Measurements from ENCODE around the gene LRCH4.
A peak's percentile ranks its signal among the peaks of the same experiment; 100 is the strongest.
"Not testable (repeated sequence)": the region's sequence is repeated elsewhere in the genome, so short reads cannot be mapped to it uniquely, and the experiment has no call there.

The LRCH4 gene

GRCh38 chr7:100553032-100553431, 32.9 kb downstream of the LRCH4 start:
- TF ChIP-seq, protein P1, sequence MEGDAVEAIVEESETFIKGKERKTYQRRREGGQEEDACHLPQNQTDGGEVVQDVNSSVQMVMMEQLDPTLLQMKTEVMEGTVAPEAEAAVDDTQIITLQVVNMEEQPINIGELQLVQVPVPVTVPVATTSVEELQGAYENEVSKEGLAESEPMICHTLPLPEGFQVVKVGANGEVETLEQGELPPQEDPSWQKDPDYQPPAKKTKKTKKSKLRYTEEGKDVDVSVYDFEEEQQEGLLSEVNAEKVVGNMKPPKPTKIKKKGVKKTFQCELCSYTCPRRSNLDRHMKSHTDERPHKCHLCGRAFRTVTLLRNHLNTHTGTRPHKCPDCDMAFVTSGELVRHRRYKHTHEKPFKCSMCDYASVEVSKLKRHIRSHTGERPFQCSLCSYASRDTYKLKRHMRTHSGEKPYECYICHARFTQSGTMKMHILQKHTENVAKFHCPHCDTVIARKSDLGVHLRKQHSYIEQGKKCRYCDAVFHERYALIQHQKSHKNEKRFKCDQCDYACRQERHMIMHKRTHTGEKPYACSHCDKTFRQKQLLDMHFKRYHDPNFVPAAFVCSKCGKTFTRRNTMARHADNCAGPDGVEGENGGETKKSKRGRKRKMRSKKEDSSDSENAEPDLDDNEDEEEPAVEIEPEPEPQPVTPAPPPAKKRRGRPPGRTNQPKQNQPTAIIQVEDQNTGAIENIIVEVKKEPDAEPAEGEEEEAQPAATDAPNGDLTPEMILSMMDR (IDR thresholded peaks at IDR 0.05; ENCODE audit: extremely low read depth, missing control alignments), result no peak
- DNase-seq (ENCODE audit: low spot score), result no peak

GRCh38 chr7:100552532-100552931, 33.4 kb downstream of the LRCH4 start:
- no peak for DNase-seq (ENCODE audit: low spot score)
- TF ChIP-seq, protein P1 (IDR thresholded peaks at IDR 0.05; ENCODE audit: extremely low read depth, missing control alignments), result no peak

GRCh38 chr7:100548446-100548845, 37.5 kb downstream of the LRCH4 start:
- DNase-seq (ENCODE audit: low spot score), result not testable (repeated sequence)

GRCh38 chr7:100547872-100548271, 38.1 kb downstream of the LRCH4 start:
- TF ChIP-seq, protein P1 (IDR thresholded peaks at IDR 0.05; ENCODE audit: extremely low read depth, missing control alignments), result no peak
- DNase-seq (ENCODE audit: low spot score), result no peak

DNA sequence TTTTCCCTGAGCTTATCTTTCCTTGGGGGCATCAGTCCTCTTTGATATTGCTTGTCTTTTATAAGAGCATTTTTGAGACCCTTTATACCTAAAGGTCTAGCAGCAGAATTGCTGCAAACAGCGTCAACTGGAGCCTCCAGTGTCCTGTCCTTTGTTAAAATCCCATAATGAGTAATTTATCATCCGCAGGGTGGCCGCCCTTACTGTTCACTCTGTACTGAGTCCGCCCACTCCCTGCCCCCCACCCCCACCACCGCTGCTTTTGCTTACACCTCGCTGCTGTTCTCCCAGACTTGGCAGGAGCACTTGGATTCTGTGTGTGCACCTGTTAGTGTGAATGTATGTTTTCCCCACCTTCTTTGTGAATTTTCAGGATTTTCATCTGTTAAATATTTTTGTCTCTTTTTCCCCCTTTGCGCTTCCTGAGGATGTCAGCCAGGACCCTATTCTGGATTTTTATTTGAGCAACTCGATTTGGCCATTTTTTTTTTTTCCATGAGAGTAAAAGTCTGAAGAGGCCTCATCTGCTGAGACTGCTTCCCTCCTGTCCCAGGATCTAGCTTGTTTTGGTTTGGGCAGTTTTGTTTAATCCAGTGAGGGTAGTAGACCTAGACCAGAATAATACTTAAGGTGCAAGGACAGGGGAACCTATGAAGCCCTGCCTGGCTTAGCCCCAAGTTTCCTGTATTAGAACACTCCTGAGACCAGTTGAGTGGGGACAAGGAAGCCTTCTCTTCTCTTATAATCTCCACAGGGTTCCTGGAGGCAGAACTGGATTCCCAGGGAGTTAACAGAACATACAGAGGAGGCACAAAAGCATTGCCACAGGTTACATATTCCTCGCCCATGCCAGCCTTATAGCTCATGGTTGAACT, 38.8 kb downstream of the LRCH4 start:
- TF ChIP-seq, protein P1 (IDR thresholded peaks at IDR 0.05; ENCODE audit: extremely low read depth, missing control alignments), result no peak
- no peak for DNase-seq (ENCODE audit: low spot score)

DNA sequence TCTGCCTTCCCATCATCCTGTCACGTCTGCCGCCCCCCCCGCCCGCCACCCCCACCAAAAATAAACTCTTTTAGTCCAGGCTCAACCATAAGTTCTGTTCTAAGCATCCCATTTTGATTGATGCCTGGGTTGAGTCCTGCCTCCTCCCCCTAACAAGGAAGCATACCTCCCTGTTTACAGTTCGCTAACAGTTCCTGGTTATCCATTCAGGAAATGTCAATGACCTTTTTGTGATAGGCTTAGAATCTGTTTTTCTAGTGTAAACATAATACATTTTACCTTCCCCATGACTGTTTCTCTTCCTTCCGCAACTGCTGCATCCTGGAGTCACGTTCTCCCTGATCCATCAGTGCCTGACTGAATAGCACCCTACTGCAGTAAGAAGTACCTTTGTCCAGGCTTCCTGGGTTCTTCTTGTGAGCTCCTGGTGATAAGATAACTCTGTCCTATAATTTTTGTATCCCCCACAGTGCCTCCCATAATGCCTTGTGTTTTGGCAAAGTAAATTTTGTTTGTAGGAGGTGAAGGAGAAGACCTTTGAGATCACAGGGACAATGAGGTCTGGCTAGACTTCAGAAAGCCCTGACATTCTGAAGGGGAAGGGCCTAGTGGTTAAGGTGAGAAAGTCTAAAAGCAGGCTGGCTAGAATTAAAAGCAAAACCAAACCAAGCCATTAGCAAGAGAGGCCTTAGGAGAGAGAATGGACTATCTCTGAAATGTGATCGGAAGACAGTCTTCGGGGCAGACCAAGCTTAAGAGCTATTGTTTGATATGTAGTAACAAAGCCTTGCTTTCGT, 39.6 kb downstream of the LRCH4 start:
- peak; percentile 63 for DNase-seq (ENCODE audit: low spot score)
- TF ChIP-seq, protein P1 (IDR thresholded peaks at IDR 0.05; ENCODE audit: extremely low read depth, missing control alignments), result no peak

- DNase-seq (ENCODE audit: low spot score), result peak; percentile 69
- TF ChIP-seq, protein P1 (IDR thresholded peaks at IDR 0.05; ENCODE audit: extremely low read depth, missing control alignments), result peak; percentile 0
Observed at GRCh38 chr7:100545360-100546128, 40.4 kb downstream of the LRCH4 start.

All from GM20000 (cell line).